ENCODE measurements around the gene UBE3D. TPM values are rescaled to one million over a fixed set of nuclear protein-coding genes. Genes with fewer than 3 reads are reported as not detected.

Gene UBE3D
- total and polyA plus RNA-seq, 2 experiments from 2014 or later: 17.5 to 31.4 TPM

GRCh38 chr6:82878812-82879211 is 186.8 kb downstream of the UBE3D start:
- Histone ChIP-seq H3K4me1 (ENCODE audit: insufficient read depth) (no peaks in the 10 kb centered on the region), H3K9me2 (ENCODE audit: insufficient read depth) (0 out of 2 replicates have a peak, but pooled peaks cover 3% of the 10 kb centered on the region), H4K20me1 (replicated peaks; ENCODE audit: insufficient read depth) (no peaks in the 10 kb centered on the region), H3K36me3 (ENCODE audit: insufficient read depth) (no peaks in the 10 kb centered on the region), H3K4me3 (no peak overlapping the region), H3K27ac (ENCODE audit: low read depth) (no peak overlapping the region), H2AFZ (no peak overlapping the region), H3K4me2 (no peak overlapping the region), H3K79me2 (replicated peaks; ENCODE audit: insufficient read depth) (no peaks in the 10 kb centered on the region), H3F3A (replicated peaks; ENCODE audit: low read depth) (no peaks in the 10 kb centered on the region), H3K27me3 (ENCODE audit: insufficient read depth) (no peaks in the 10 kb centered on the region)
- no peak for ATAC-seq
- Mint-ChIP-seq H3K27ac (no peak overlapping the region), H3K9me3 (no peaks in the 10 kb centered on the region), H3K27me3 (ENCODE audit: insufficient read depth, low read depth, poor library complexity) (no peaks in the 10 kb centered on the region), H3K36me3 (ENCODE audit: low read depth) (no peaks in the 10 kb centered on the region), H3K4me1 (no peaks in the 10 kb centered on the region), H3K4me3 (no peak overlapping the region)
- TF ChIP-seq ZNF462 (CRISPR knock-in tag; IDR thresholded peaks at IDR 0.05) (no peak), ETS1 (IDR thresholded peaks at IDR 0.05) (no peak), REST (IDR thresholded peaks at IDR 0.05; ENCODE audit: unreplicated experiment) (no peak), NANOG (IDR thresholded peaks at IDR 0.05; ENCODE audit: borderline replicate concordance) (no peak), CREB1 (CRISPR knock-in tag; IDR thresholded peaks at IDR 0.05; ENCODE audit: low read depth) (no peak), JUNB (IDR thresholded peaks at IDR 0.05; ENCODE audit: unreplicated experiment) (no peak)
- no peak for DNase-seq (ENCODE audit: low spot score)
